Gastroesophageal sphincter (tissue), 4 donors: Measurements from ENCODE around the gene SF1. TPM values are rescaled to one million over a fixed set of nuclear protein-coding genes. Genes with fewer than 3 reads are reported as not detected.

ENCODE experiments used
- ATAC-seq: fragments of 150-250 bp; one replicate; pipeline ENCODE4 v1.9.1; 2016; ENCODE audit warnings: mild to moderate bottlenecking, moderate library complexity
- H3K27ac ChIP-seq, 4 donors: fragments of 200-600 bp; sonication (generic) in 3 of 4; 1 replicate in 3 of 4; 2 replicates in 1 of 4; pipeline ENCODE4 v1.5.1; 2016 to 2019
- H3K27me3 ChIP-seq: fragments of 200-600 bp; sonication (generic); one replicate; pipeline ENCODE4 v1.5.1; 2019
- H3K36me3 ChIP-seq, 2 donors: fragments of 200-600 bp; sonication (generic); one replicate each; pipeline ENCODE4 v1.5.1; 2019; ENCODE audit warnings: control low read depth in 1 of 2
- H3K4me1 ChIP-seq, 3 donors: fragments of 200-600 bp; sonication (generic); 1 replicate in 2 of 3; 2 replicates in 1 of 3; pipeline ENCODE4 v1.5.1; 2016 to 2019; ENCODE audit warnings: control low read depth in 2 of 3
- H3K4me3 ChIP-seq, 2 donors: fragments of 200-600 bp; sonication (generic); one replicate each; pipeline ENCODE4 v1.5.1; 2019; ENCODE audit warnings: mild to moderate bottlenecking in 1 of 2, moderate library complexity in 1 of 2
- H3K9me3 ChIP-seq, 3 donors: fragments of 200-600 bp; sonication (generic); one replicate each; pipeline ENCODE4 v1.5.1; 2017 to 2019; ENCODE audit warnings: control low read depth in 2 of 3
- EP300 ChIP-seq: sonication (generic); formaldehyde crosslinking; IDR thresholded peaks from one replicate; pipeline ENCODE4 v1.6.1; 2017; ENCODE audit warnings: antibody characterized with exemption, mild to moderate bottlenecking
- POLR2A ChIP-seq, 2 donors: fragments of 450-650 bp; IDR thresholded peaks; one replicate each; pipeline ENCODE4 v1.6.1; 2017; ENCODE audit warnings: antibody characterized with exemption in 2 of 2, mild to moderate bottlenecking in 2 of 2, moderate library complexity in 1 of 2
- POLR2AphosphoS5 ChIP-seq: sonication (generic); formaldehyde crosslinking; IDR thresholded peaks from one replicate; pipeline ENCODE4 v1.6.1; 2017; ENCODE audit warnings: antibody characterized with exemption
- WGBS, 2 donors: methylation state at CpG; one replicate each; pipeline ENCODE4 v1.1.5; 2018; ENCODE audit warnings: low coverage in 1 of 2; 5-methylcytosine and 5-hydroxymethylcytosine counted together
- total RNA-seq, 4 donors: library from RNA; depleted of rRNA; stranded (reverse); fragments of >200 nt; gene quantifications; one replicate each; pipeline ENCODE4 v1.1.0, GENCODE V29; 2016
- TF ChIP-seq, protein P1 (sequence below), 4 experiments: fragments of 200-600 bp in 2 of 4; fragments of 450-650 bp in 2 of 4; sonication (generic) in 1 of 4; IDR thresholded peaks; one replicate each; pipeline ENCODE4 v1.5.1; 2017 to 2019; ENCODE audit warnings: antibody characterized with exemption in 4 of 4, mild to moderate bottlenecking in 2 of 4, moderate library complexity in 2 of 4

Gene SF1
- total RNA-seq, 4 donors from 2014 or later: 187 to 314 (median 253) TPM

DNA sequence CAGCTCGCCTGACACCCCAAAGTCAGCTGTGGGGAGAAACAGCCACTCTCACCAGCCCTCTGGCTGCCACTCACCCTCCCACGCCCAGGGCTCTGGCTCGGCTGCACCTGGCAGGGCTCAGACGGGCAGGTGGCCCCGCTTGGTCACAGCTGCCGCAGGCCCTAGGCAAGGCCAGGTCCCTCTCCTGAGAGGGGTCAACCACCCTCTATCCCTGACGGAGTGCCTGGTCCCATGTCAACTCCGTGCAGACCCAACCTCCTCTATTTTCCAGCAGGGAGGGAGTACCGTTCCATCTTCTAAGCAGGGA, 22.8 kb upstream of the SF1 start:
- peaks cover 0 to 33% (median 22%) of the 10 kb centered on the region in 3 donors for H3K4me1 ChIP-seq
- H3K4me3 ChIP-seq: no peak overlapping the region
- peak overlapping the region in 3 of 4 donors; percentile 92 to 95 (median 92) for H3K27ac ChIP-seq
- no peak for TF ChIP-seq POLR2AphosphoS5
- no peak for TF ChIP-seq EP300
- TF ChIP-seq, protein P1, sequence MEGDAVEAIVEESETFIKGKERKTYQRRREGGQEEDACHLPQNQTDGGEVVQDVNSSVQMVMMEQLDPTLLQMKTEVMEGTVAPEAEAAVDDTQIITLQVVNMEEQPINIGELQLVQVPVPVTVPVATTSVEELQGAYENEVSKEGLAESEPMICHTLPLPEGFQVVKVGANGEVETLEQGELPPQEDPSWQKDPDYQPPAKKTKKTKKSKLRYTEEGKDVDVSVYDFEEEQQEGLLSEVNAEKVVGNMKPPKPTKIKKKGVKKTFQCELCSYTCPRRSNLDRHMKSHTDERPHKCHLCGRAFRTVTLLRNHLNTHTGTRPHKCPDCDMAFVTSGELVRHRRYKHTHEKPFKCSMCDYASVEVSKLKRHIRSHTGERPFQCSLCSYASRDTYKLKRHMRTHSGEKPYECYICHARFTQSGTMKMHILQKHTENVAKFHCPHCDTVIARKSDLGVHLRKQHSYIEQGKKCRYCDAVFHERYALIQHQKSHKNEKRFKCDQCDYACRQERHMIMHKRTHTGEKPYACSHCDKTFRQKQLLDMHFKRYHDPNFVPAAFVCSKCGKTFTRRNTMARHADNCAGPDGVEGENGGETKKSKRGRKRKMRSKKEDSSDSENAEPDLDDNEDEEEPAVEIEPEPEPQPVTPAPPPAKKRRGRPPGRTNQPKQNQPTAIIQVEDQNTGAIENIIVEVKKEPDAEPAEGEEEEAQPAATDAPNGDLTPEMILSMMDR (IDR thresholded peaks at IDR 0.05): no peak
- TF ChIP-seq POLR2A (IDR thresholded peaks at IDR 0.05): no peak
- 60% methylated on average over 1 of the region's 9 CpGs; no CpG with 5 or more reads in 1 of the 2 donors for WGBS, 2 donors
- no peaks in the 10 kb centered on the region for H3K27me3 ChIP-seq
- peaks cover 0 to 64% of the 10 kb centered on the region in 2 donors for H3K36me3 ChIP-seq
- no peaks in the 10 kb centered on the region for H3K9me3 ChIP-seq
- ATAC-seq: no peak

DNA sequence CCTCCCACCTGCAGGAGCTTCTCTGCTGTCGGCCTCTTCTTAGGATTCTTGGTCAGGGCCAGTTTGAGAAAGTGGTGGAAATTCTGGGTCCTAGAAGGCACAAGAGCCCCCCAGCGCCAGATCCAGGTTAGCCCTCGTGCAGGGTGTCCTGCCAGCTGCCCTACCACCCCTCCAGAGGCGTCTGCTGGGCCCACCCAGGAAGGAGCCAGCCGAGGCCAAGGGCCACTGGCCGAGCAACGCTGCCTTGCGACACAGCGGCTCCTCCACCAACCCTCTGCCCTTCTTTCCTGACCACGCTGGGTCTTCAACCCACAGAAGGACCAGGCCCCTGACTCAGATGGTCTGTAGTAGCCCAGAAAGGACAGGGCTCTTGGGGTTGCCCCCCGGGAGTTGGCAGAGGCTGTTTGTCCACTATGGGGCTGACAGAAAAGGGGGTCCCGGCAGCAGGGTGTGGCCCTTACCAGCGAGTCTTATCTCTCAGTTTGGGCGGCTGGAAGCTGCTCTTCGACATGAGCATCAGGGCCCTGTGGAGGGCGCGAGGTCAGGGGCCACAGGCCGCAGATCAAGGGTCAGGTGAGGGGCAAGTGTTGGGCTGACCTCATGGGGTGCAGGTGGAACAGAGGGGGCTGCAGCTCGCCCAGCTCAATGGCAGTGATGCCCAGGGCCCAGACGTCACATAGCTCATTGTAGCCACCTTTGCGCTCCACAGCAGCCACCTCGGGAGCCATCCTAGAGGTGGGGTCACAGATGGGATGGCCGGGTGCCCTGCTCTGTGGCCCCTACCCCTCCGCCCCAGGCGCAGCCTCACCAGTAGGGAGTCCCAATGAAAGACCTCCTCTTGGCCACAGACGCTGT, 22.2 kb upstream of the SF1 start:
- Histone ChIP-seq H3K36me3 (peaks cover 0 to 64% of the 10 kb centered on the region in 2 donors), H3K4me3 (no peak overlapping the region), H3K27me3 (no peaks in the 10 kb centered on the region), H3K4me1 (peaks cover 0 to 33% (median 22%) of the 10 kb centered on the region in 3 donors), H3K9me3 (no peaks in the 10 kb centered on the region), H3K27ac (peak overlapping the region in 3 of 4 donors; percentile 10 to 92 (median 92))
- ATAC-seq: no peak
- WGBS, 2 donors: 90 to 100% methylated on average over 1 to 6 of the region's 26 CpGs
- no peak for TF ChIP-seq POLR2AphosphoS5
- no peak for TF ChIP-seq POLR2A (IDR thresholded peaks at IDR 0.05)
- TF ChIP-seq, protein P1 (IDR thresholded peaks at IDR 0.05): no peak
- no peak for TF ChIP-seq EP300

DNA sequence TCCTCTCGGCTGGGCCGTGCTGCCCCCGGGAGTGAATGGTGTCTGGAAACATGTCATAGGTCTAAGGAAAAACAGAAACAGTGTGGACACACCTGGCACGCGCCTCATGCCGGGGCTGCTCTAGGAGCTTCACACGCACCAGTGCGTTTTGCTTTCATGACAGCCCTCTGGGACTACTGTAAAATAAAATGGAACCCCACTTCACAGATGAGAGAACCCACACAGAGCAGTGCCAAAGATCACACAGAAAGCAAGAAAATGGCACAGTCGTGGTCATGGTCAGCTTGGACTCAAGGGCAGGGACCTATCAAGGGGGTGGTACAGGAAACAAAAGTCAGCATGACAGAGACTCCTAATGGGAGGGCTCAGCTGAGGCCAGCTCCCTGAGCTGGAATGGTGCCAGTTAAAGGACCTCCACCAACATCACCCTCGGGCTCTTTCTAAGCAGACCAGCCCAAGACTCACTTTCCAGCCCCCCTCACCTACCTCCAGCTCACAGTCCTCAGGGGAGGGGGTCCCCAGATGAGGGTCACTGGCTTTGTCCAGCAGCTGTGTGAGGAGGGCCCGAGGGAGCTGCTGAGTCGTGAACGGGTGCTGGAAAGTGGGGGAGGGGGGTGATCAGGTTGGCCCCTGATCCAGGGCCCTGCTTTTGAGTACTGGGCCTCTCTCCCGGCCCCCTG, 21.4 kb upstream of the SF1 start:
- no peak for ATAC-seq

DNA sequence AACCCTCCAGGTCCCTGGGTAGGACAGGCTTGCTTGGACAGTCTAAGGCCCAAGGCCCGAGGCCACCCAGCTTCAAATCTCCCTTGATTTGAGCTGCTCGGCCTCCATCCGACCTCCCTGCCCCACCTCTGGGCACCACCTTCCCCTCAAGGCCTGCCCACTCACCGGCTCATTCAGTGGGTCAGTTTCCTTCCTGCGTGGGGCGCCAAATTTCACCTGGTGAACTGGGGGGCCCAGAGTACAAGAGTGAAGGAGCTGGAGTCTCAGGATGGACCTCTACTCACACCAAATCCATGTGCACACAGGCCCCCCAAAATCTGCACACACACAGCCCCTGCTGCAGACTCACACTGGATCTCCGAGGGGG, 20.9 kb upstream of the SF1 start:
- no peak for TF ChIP-seq EP300
- no peak for TF ChIP-seq POLR2A (IDR thresholded peaks at IDR 0.05)
- TF ChIP-seq POLR2AphosphoS5: no peak
- TF ChIP-seq, protein P1 (IDR thresholded peaks at IDR 0.05): no peak
- Histone ChIP-seq H3K27me3 (no peaks in the 10 kb centered on the region), H3K27ac (no peak overlapping the region), H3K9me3 (no peaks in the 10 kb centered on the region), H3K36me3 (peaks cover 0 to 51% of the 10 kb centered on the region in 2 donors), H3K4me1 (peaks cover 0 to 26% (median 18%) of the 10 kb centered on the region in 3 donors), H3K4me3 (no peak overlapping the region)
- no CpG with 5 or more reads among the region's 7 CpGs for WGBS, 2 donors
- no peak for ATAC-seq

More for the DNA sequence above, 21.4 kb upstream of the SF1 start:
- Histone ChIP-seq H3K27me3 (no peaks in the 10 kb centered on the region), H3K36me3 (peaks cover 0 to 56% of the 10 kb centered on the region in 2 donors), H3K4me1 (peaks cover 0 to 32% (median 22%) of the 10 kb centered on the region in 3 donors), H3K4me3 (no peak overlapping the region), H3K27ac (peak overlapping the region in 2 of 4 donors; percentile 10 to 92), H3K9me3 (no peaks in the 10 kb centered on the region)
- TF ChIP-seq, protein P1 (IDR thresholded peaks at IDR 0.05): no peak
- no peak for TF ChIP-seq EP300
- TF ChIP-seq POLR2A (IDR thresholded peaks at IDR 0.05): no peak
- no peak for TF ChIP-seq POLR2AphosphoS5
- 57% methylated on average over 7 of the region's 14 CpGs; no CpG with 5 or more reads in 1 of the 2 donors for WGBS, 2 donors
